ENCODE data around the gene C16orf92. TPM values are rescaled to one million over a fixed set of nuclear protein-coding genes. Genes with fewer than 3 reads are reported as not detected.

Gene C16orf92
- total RNA-seq, 2 experiments from 2014 or later: not detected

DNA sequence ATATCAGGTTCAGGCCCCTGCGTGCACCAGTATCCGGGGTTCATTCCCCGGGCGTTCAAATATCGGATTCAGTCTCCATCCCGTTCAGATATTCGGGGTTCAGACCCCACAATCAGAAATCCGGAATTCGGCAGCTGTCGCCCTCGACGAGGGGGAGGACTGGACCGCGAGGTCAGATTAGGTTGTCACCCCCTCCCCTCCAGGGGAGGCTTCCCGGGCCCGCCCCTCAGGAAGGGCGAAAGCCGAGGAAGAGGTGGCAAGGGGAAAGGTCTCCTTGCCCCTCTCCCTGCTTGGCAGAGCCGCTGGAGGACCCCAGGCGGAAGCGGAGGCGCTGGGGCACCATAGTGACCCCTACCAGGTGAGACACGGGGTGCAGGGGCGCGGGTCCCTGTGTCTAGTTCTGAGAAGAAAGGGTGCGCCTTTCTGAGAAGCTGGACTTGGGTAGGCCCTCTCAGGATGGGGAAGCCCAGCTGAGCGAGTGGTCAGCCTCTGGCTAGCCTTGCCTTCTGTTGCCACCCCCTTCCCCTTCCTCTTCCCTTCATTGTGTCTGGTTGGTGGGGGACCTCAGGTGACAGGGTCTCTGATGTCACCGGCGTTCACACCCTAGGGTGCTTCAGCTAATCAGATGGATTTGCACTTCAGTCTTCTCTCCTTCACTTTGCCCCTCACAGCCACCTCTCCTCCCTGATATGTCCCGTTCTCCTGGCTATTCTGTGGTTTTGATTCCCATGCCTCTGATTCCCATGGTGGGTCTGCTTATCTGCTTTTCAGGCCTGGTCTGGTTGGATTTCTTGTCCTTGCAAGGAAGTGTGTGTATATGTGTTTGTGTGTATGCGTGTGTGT, 48.5 kb upstream of the C16orf92 start:
- Histone ChIP-seq H3K36me3 (ENCODE audit: insufficient read depth, low read length) (peaks cover 22% of the 10 kb centered on the region), H3K4me3 (ENCODE audit: low read length) (peak overlapping the region; percentile 99), H3K9me3 (ENCODE audit: control insufficient read depth in 1 of 2, insufficient read depth in 1 of 2, low read length in 2 of 2) (no peaks in the 10 kb centered on the region), H3K27me3 (ENCODE audit: control insufficient read depth in 1 of 2, insufficient read depth in 2 of 2, low read length in 2 of 2) (no peaks in the 10 kb centered on the region), H3K4me1 (ENCODE audit: insufficient read depth, low read length) (peaks cover 39% of the 10 kb centered on the region), H3K27ac (ENCODE audit: low read depth in 1 of 2, low read length in 2 of 2) (peak overlapping the region; percentile 70 to 83)
- DNase-seq (peak in 3 of 14 experiments; percentile 28 to 54 (median 49)), ATAC-seq (ENCODE audit: poor library complexity) (no peak)
- Mint-ChIP-seq H3K9me3 (no peaks in the 10 kb centered on the region), H3K36me3 (ENCODE audit: low read depth) (peaks cover 40% of the 10 kb centered on the region), H3K4me1 (ENCODE audit: low read depth) (peaks cover 50% of the 10 kb centered on the region), H3K4me3 (peak overlapping the region; percentile 98), H3K27ac (peak overlapping the region; percentile 84), H3K27me3 (no peaks in the 10 kb centered on the region)
- POLR2A ChIA-PET: interaction anchor here (0.6 to 6.4 kb wide), 11 partner anchors 13 to 979 kb away, joined by 3 to 69 read pairs (median 5); partner anchors contain the start of genes ALDOA, HIRIP3, INO80E and KCTD13
- intact Hi-C loops (cut with DNase I, micrococcal nuclease): loop anchor here in 1 of 2 experiments (1.0 to 5.0 kb wide), 3 partner anchors 20 to 167 kb away; partner anchors contain the start of gene MAZ
- CTCF ChIA-PET: interaction anchor here (3.5 kb wide), 1 partner anchor 12 kb away, joined by 17 read pairs; the partner anchor contains the start of gene TMEM219
- TF ChIP-seq, protein P1, sequence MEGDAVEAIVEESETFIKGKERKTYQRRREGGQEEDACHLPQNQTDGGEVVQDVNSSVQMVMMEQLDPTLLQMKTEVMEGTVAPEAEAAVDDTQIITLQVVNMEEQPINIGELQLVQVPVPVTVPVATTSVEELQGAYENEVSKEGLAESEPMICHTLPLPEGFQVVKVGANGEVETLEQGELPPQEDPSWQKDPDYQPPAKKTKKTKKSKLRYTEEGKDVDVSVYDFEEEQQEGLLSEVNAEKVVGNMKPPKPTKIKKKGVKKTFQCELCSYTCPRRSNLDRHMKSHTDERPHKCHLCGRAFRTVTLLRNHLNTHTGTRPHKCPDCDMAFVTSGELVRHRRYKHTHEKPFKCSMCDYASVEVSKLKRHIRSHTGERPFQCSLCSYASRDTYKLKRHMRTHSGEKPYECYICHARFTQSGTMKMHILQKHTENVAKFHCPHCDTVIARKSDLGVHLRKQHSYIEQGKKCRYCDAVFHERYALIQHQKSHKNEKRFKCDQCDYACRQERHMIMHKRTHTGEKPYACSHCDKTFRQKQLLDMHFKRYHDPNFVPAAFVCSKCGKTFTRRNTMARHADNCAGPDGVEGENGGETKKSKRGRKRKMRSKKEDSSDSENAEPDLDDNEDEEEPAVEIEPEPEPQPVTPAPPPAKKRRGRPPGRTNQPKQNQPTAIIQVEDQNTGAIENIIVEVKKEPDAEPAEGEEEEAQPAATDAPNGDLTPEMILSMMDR (IDR thresholded peaks at IDR 0.05): no peak

DNA sequence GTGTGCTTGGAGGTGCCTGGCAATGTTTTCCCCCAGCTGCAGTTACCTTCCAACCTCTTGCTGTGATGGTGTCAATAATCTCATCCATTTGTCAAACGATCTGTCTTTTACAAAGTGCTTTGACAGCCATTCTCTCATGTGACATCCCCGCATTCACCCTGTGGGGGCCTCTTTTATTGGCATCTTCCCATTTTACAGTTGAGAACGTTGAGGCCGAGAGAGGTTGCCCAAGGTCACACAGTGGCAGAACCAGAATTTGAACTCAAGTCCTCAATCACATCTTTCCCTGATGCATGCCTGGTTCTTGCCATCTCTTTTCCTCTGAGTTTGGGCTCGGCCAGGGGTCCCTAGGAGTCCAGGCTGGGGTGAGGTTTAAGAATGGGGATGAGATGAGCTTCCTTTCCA, 47.9 kb upstream of the C16orf92 start:
- ChIA-PET POLR2A (interaction anchor here (0.9 to 6.4 kb wide), 5 partner anchors 13 to 167 kb away, joined by 3 to 69 read pairs (median 18); partner anchors contain the start of genes HIRIP3, INO80E, KCTD13 and TMEM219), CTCF (interaction anchor here (1.3 kb wide), 1 partner anchor 112 kb away, joined by 3 read pairs; the partner anchor contains the start of gene CDIPT)
- H3K36me3 ChIP-seq (ENCODE audit: insufficient read depth, low read length): peaks cover 28% of the 10 kb centered on the region
- no peaks in the 10 kb centered on the region for H3K27me3 Mint-ChIP-seq
- intact Hi-C loops (cut with DNase I, micrococcal nuclease): loop anchor here in 1 of 2 experiments (5.0 kb wide), 1 partner anchor 53 kb away; no protein-coding TSS in a partner anchor
- peak overlapping the region; percentile 99 for H3K4me3 ChIP-seq (ENCODE audit: low read length)
- ATAC-seq (ENCODE audit: poor library complexity): no peak
- H3K9me3 Mint-ChIP-seq: no peaks in the 10 kb centered on the region
- peaks cover 39% of the 10 kb centered on the region for H3K4me1 ChIP-seq (ENCODE audit: insufficient read depth, low read length)
- DNase-seq: no peak
- peaks cover 43% of the 10 kb centered on the region for H3K36me3 Mint-ChIP-seq (ENCODE audit: low read depth)
- no peaks in the 10 kb centered on the region for H3K9me3 ChIP-seq (ENCODE audit: control insufficient read depth in 1 of 2, insufficient read depth in 1 of 2, low read length in 2 of 2)
- peak overlapping the region; percentile 25 to 70 for H3K27ac ChIP-seq (ENCODE audit: low read depth in 1 of 2, low read length in 2 of 2)
- no peaks in the 10 kb centered on the region for H3K27me3 ChIP-seq (ENCODE audit: control insufficient read depth in 1 of 2, insufficient read depth in 2 of 2, low read length in 2 of 2)
- H3K27ac Mint-ChIP-seq: peak overlapping the region; percentile 84
- H3K4me3 Mint-ChIP-seq: peak overlapping the region; percentile 98
- H3K4me1 Mint-ChIP-seq (ENCODE audit: low read depth): peaks cover 50% of the 10 kb centered on the region
- TF ChIP-seq, protein P1 (IDR thresholded peaks at IDR 0.05): no peak

- peak overlapping the region; percentile 84 for H3K27ac Mint-ChIP-seq
- TF ChIP-seq, protein P1 (IDR thresholded peaks at IDR 0.05): no peak
- H3K4me3 ChIP-seq (ENCODE audit: low read length): peak overlapping the region; percentile 99
- no peaks in the 10 kb centered on the region for H3K9me3 ChIP-seq (ENCODE audit: control insufficient read depth in 1 of 2, insufficient read depth in 1 of 2, low read length in 2 of 2)
- H3K4me1 Mint-ChIP-seq (ENCODE audit: low read depth): peaks cover 50% of the 10 kb centered on the region
- no peaks in the 10 kb centered on the region for H3K27me3 Mint-ChIP-seq
- peaks cover 32% of the 10 kb centered on the region for H3K36me3 ChIP-seq (ENCODE audit: insufficient read depth, low read length)
- ChIA-PET CTCF (interaction anchor here (1.2 to 1.3 kb wide), 2 partner anchors 14 to 112 kb away, joined by 3 read pairs; partner anchors contain the start of genes CDIPT and TMEM219), POLR2A (interaction anchor here (0.9 to 6.4 kb wide), 4 partner anchors 14 to 168 kb away, joined by 3 to 69 read pairs (median 14); partner anchors contain the start of genes HIRIP3, INO80E, KCTD13 and TMEM219)
- H3K4me1 ChIP-seq (ENCODE audit: insufficient read depth, low read length): peaks cover 39% of the 10 kb centered on the region
- ATAC-seq (ENCODE audit: poor library complexity): no peak
- no peak for DNase-seq
- no peaks in the 10 kb centered on the region for H3K27me3 ChIP-seq (ENCODE audit: control insufficient read depth in 1 of 2, insufficient read depth in 2 of 2, low read length in 2 of 2)
- H3K27ac ChIP-seq (ENCODE audit: low read depth in 1 of 2, low read length in 2 of 2): no peak overlapping the region
- intact Hi-C loops (cut with DNase I, micrococcal nuclease): loop anchor here in 1 of 2 experiments (5.0 kb wide), 1 partner anchor 54 kb away; no protein-coding TSS in a partner anchor
- no peaks in the 10 kb centered on the region for H3K9me3 Mint-ChIP-seq
- H3K36me3 Mint-ChIP-seq (ENCODE audit: low read depth): peaks cover 51% of the 10 kb centered on the region
- peak overlapping the region; percentile 98 for H3K4me3 Mint-ChIP-seq
These were observed 47.0 kb upstream of the C16orf92 start for GRCh38 chr16:29975811-29976511.
